ENCODE measurements around the gene SUPT6H.
"Not testable (repeated sequence)": the region's sequence is repeated elsewhere in the genome, so short reads cannot be mapped to it uniquely, and the experiment has no call there.

The SUPT6H gene

DNA sequence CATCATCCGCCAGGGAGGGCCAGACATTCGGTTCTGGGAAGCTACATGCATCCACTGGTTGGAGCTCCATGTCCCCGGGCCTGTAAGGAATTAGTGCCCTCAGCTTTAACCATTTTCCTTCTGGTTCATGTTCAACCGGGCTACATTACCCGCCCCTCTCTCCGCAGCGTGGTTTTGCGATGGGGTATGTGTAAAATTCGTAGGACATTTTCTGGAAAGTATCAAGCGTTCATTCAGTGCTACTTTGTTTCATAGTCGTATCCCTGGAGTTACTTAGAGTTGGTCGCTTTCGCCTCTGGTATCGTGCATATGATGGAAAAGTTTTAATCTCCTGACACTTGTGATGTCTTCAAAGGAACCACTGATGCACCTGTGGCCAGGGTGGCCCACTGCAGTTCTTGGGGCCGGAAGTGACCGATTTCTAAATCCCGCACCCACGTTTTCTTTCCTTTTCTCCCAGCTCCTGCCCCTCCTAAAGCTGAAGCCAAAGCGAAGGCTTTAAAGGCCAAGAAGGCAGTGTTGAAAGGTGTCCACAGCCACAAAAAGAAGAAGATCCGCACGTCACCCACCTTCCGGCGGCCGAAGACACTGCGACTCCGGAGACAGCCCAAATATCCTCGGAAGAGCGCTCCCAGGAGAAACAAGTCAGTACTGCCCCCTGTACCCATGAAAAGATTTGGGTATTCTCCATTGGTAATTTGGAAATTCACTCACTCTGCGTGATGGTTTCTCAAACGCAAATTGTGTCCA is 58.4 kb downstream of the SUPT6H start:
- DNase-seq, result peak; percentile 28
- Histone ChIP-seq H3K4me2 (ENCODE audit: low read length, poor library complexity, severe bottlenecking) (peak overlapping the region; percentile 76), H2BK12ac (ENCODE audit: low read length in 2 of 2) (no peak overlapping the region), H3K4ac (ENCODE audit: low read depth in 1 of 2, low read length in 2 of 2) (peak overlapping the region; percentile 29 to 77), H2AFZ (ENCODE audit: low read depth, low read length) (no peak overlapping the region), H3K14ac (ENCODE audit: low read length in 2 of 2) (peak overlapping the region in 1 of 2 experiments; percentile 9), H2BK5ac (ENCODE audit: low read depth, low read length, poor library complexity, severe bottlenecking) (peak overlapping the region; percentile 40), H2AK5ac (ENCODE audit: low read length, severe bottlenecking) (peak overlapping the region; percentile 5), H3K23ac (ENCODE audit: low read length in 2 of 2) (no peak overlapping the region), H4K8ac (ENCODE audit: low read length) (peak overlapping the region; percentile 74), H3K18ac (ENCODE audit: low read depth in 1 of 2, low read length in 2 of 2) (peak overlapping the region; percentile 78 to 97), H3K9me3 (ENCODE audit: control insufficient read depth, low read length) (no peaks in the 10 kb centered on the region), H4K91ac (ENCODE audit: low read length) (peak overlapping the region; percentile 67), H2BK15ac (ENCODE audit: low read depth, poor library complexity, severe bottlenecking) (no peak overlapping the region), H3K4me3 (ENCODE audit: insufficient read depth in 1 of 2, low read depth in 1 of 2, low read length in 2 of 2) (peak overlapping the region; percentile 85 to 99), H3K27ac (ENCODE audit: low read length, poor library complexity, severe bottlenecking) (peak overlapping the region; percentile 92), H3K79me1 (replicated peaks; ENCODE audit: low read length, poor library complexity, severe bottlenecking) (peaks cover 2% of the 10 kb centered on the region), H3K36me3 (ENCODE audit: control insufficient read depth in 1 of 2, insufficient read depth in 2 of 2, low read depth in 1 of 2, low read length in 2 of 2) (peaks cover 32 to 49% of the 10 kb centered on the region in 2 experiments), H3K27me3 (ENCODE audit: control insufficient read depth in 1 of 2, insufficient read depth in 1 of 2, low read length in 2 of 2) (no peaks in the 10 kb centered on the region), H2BK120ac (ENCODE audit: low read depth, low read length) (no peak overlapping the region), H3K9ac (ENCODE audit: low read length) (peak overlapping the region; percentile 95), H3K4me1 (ENCODE audit: control insufficient read depth, insufficient read depth, low read depth, low read length) (peaks cover 26% of the 10 kb centered on the region)
- WGBS, result under 1% methylated on average over 21 of the region's 30 CpGs

DNA sequence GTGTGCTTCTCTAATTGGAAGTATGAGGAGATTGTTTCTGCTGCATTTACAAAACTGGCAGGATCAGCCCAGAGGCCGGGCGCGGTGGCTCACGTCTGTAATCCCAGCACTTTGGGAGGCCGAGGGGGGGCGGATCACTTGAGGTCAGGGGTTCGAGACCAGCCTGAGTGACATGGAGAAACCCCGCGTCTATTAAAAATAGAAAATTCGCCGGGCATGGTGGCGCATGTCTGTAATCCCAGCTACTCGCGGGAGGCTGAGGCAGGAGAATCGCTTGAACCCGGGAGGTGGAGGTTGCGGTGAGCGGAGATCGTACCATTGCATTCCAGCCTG is 59.0 kb downstream of the SUPT6H start:
- Histone ChIP-seq H3K27ac (ENCODE audit: low read length, poor library complexity, severe bottlenecking) (peak overlapping the region; percentile 16), H3K4me1 (ENCODE audit: control insufficient read depth, insufficient read depth, low read depth, low read length) (peaks cover 26% of the 10 kb centered on the region), H3K9ac (ENCODE audit: low read length) (peak overlapping the region; percentile 95), H3K36me3 (ENCODE audit: control insufficient read depth in 1 of 2, insufficient read depth in 2 of 2, low read depth in 1 of 2, low read length in 2 of 2) (peaks cover 26 to 44% of the 10 kb centered on the region in 2 experiments), H3K4me2 (ENCODE audit: low read length, poor library complexity, severe bottlenecking) (peak overlapping the region; percentile 76), H3K4me3 (ENCODE audit: insufficient read depth in 1 of 2, low read depth in 1 of 2, low read length in 2 of 2) (peak overlapping the region; percentile 50 to 99)
- H4K8ac ChIP-seq (ENCODE audit: low read length); H3K9me3 ChIP-seq (ENCODE audit: control insufficient read depth, low read length); H3K79me1 ChIP-seq (replicated peaks; ENCODE audit: low read length, poor library complexity, severe bottlenecking); DNase-seq; H3K14ac ChIP-seq (ENCODE audit: low read length in 2 of 2); H3K23ac ChIP-seq (ENCODE audit: low read length in 2 of 2); H2BK12ac ChIP-seq (ENCODE audit: low read length in 2 of 2); H3K4ac ChIP-seq (ENCODE audit: low read depth in 1 of 2, low read length in 2 of 2); H2BK5ac ChIP-seq (ENCODE audit: low read depth, low read length, poor library complexity, severe bottlenecking); H2AFZ ChIP-seq (ENCODE audit: low read depth, low read length); H3K18ac ChIP-seq (ENCODE audit: low read depth in 1 of 2, low read length in 2 of 2); H4K91ac ChIP-seq (ENCODE audit: low read length); H2BK15ac ChIP-seq (ENCODE audit: low read depth, poor library complexity, severe bottlenecking); H3K27me3 ChIP-seq (ENCODE audit: control insufficient read depth in 1 of 2, insufficient read depth in 1 of 2, low read length in 2 of 2); H2AK5ac ChIP-seq (ENCODE audit: low read length, severe bottlenecking); H2BK120ac ChIP-seq (ENCODE audit: low read depth, low read length): not testable (repeated sequence)
- WGBS, result 27% methylated on average over 19 of the region's 19 CpGs

DNA sequence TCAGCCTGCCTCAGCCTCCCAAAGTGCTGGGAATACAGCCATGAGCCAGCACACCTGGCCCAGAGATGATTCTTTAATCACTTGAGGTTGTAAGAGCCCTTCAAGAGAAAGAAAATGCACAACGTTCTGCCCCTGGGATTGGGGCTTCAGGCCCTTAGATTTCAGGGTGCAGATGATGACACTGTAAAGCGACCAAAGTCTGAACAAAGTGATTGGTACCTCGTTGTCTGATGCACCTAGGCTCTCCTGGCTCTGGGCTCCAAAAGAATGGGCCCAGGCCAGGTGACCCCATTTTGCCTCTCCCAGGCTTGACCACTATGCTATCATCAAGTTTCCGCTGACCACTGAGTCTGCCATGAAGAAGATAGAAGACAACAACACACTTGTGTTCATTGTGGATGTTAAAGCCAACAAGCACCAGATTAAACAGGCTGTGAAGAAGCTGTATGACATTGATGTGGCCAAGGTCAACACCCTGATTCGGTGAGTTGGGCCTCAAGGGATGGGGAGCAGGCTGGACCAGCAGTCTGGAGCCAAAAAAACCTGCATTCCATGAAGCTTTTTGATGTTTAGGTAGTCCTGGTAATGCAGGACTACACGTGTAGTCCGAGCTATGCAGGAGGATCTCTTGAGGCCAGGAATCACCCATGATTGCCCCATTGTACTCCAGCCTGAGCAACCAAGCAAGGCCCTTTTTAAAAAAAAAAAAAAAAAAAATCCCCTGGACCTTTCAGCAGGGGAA is 60.6 kb downstream of the SUPT6H start:
- Histone ChIP-seq H3K4ac (ENCODE audit: low read depth in 1 of 2, low read length in 2 of 2) (no peak overlapping the region), H2BK5ac (ENCODE audit: low read depth, low read length, poor library complexity, severe bottlenecking) (no peak overlapping the region), H2AK5ac (ENCODE audit: low read length, severe bottlenecking) (no peak overlapping the region), H2BK120ac (ENCODE audit: low read depth, low read length) (no peak overlapping the region), H3K14ac (ENCODE audit: low read length in 2 of 2) (no peak overlapping the region), H3K9ac (ENCODE audit: low read length) (peak overlapping the region; percentile 32), H2BK15ac (ENCODE audit: low read depth, poor library complexity, severe bottlenecking) (no peak overlapping the region), H3K4me3 (ENCODE audit: insufficient read depth in 1 of 2, low read depth in 1 of 2, low read length in 2 of 2) (peak overlapping the region in 1 of 2 experiments; percentile 52), H3K4me1 (ENCODE audit: control insufficient read depth, insufficient read depth, low read depth, low read length) (peaks cover 27% of the 10 kb centered on the region), H4K8ac (ENCODE audit: low read length) (no peak overlapping the region), H3K79me1 (replicated peaks; ENCODE audit: low read length, poor library complexity, severe bottlenecking) (no peaks in the 10 kb centered on the region), H4K91ac (ENCODE audit: low read length) (no peak overlapping the region), H3K36me3 (ENCODE audit: control insufficient read depth in 1 of 2, insufficient read depth in 2 of 2, low read depth in 1 of 2, low read length in 2 of 2) (peaks cover 25 to 42% of the 10 kb centered on the region in 2 experiments), H3K27ac (ENCODE audit: low read length, poor library complexity, severe bottlenecking) (no peak overlapping the region), H3K18ac (ENCODE audit: low read depth in 1 of 2, low read length in 2 of 2) (no peak overlapping the region), H3K23ac (ENCODE audit: low read length in 2 of 2) (peak overlapping the region in 1 of 2 experiments; percentile 34), H3K4me2 (ENCODE audit: low read length, poor library complexity, severe bottlenecking) (no peak overlapping the region), H3K27me3 (ENCODE audit: control insufficient read depth in 1 of 2, insufficient read depth in 1 of 2, low read length in 2 of 2) (no peaks in the 10 kb centered on the region), H2AFZ (ENCODE audit: low read depth, low read length) (no peak overlapping the region), H2BK12ac (ENCODE audit: low read length in 2 of 2) (no peak overlapping the region), H3K9me3 (ENCODE audit: control insufficient read depth, low read length) (no peaks in the 10 kb centered on the region)
- DNase-seq, result no peak
- whole genome bisulfite sequencing, result 93% methylated on average over 7 of the region's 7 CpGs

DNA sequence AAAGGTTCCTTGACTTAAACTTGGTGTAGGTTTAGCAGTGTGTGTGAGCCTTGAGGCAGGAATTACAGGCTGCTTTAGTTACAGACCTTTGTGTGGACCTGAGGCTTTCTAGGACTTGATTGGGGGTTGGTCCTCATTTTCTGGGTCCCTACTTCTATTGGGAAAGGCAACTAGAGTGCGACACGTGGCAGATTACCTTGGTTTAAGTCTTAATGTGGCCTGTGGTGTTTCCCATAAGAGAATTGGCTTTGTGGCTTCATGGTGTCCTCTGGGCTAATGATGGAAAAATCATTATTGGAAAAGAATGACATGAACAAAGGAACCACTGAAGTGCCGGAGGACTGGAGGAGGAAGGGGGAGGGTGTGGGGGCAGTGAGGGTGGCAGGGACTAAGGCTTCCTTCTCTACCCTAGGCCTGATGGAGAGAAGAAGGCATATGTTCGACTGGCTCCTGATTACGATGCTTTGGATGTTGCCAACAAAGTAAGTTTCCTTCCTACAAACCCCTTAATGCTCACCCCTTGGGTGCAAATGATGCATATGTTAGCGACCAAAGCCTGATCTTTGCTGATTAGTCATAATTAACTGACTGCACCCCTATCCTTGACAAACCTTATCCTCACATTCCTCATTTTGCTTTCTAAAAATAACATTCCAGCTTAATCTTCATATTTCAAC is 61.3 kb downstream of the SUPT6H start:
- Histone ChIP-seq H4K8ac (ENCODE audit: low read length) (no peak overlapping the region), H3K4ac (ENCODE audit: low read depth in 1 of 2, low read length in 2 of 2) (no peak overlapping the region), H3K27me3 (ENCODE audit: control insufficient read depth in 1 of 2, insufficient read depth in 1 of 2, low read length in 2 of 2) (no peaks in the 10 kb centered on the region), H2BK120ac (ENCODE audit: low read depth, low read length) (no peak overlapping the region), H3K23ac (ENCODE audit: low read length in 2 of 2) (no peak overlapping the region), H3K9me3 (ENCODE audit: control insufficient read depth, low read length) (no peaks in the 10 kb centered on the region), H3K4me2 (ENCODE audit: low read length, poor library complexity, severe bottlenecking) (no peak overlapping the region), H3K9ac (ENCODE audit: low read length) (peak overlapping the region; percentile 32), H3K79me1 (replicated peaks; ENCODE audit: low read length, poor library complexity, severe bottlenecking) (no peaks in the 10 kb centered on the region), H2AK5ac (ENCODE audit: low read length, severe bottlenecking) (no peak overlapping the region), H3K36me3 (ENCODE audit: control insufficient read depth in 1 of 2, insufficient read depth in 2 of 2, low read depth in 1 of 2, low read length in 2 of 2) (peaks cover 25 to 42% of the 10 kb centered on the region in 2 experiments), H3K14ac (ENCODE audit: low read length in 2 of 2) (no peak overlapping the region), H3K18ac (ENCODE audit: low read depth in 1 of 2, low read length in 2 of 2) (no peak overlapping the region), H3K4me1 (ENCODE audit: control insufficient read depth, insufficient read depth, low read depth, low read length) (peaks cover 29% of the 10 kb centered on the region), H2BK5ac (ENCODE audit: low read depth, low read length, poor library complexity, severe bottlenecking) (no peak overlapping the region), H3K4me3 (ENCODE audit: insufficient read depth in 1 of 2, low read depth in 1 of 2, low read length in 2 of 2) (no peak overlapping the region), H3K27ac (ENCODE audit: low read length, poor library complexity, severe bottlenecking) (no peak overlapping the region), H2BK12ac (ENCODE audit: low read length in 2 of 2) (no peak overlapping the region), H2AFZ (ENCODE audit: low read depth, low read length) (no peak overlapping the region), H2BK15ac (ENCODE audit: low read depth, poor library complexity, severe bottlenecking) (no peak overlapping the region), H4K91ac (ENCODE audit: low read length) (no peak overlapping the region)
- DNase-seq, result no peak
- 88% methylated on average over 6 of the region's 6 CpGs for WGBS
